CD4-positive, alpha-beta T cell treated with Interleukin-6 for 4 hours (primary cell): Measurements from ENCODE around the gene ADAMTS2.
"Not testable (repeated sequence)": the region's sequence is repeated elsewhere in the genome, so short reads cannot be mapped to it uniquely, and the experiment has no call there.

Source experiments
- DNase-seq: peaks from one replicate; pipeline ENCODE4 v3.0.0-alpha.2; 2020; ENCODE audit warnings: mixed read lengths

ADAMTS2 gene

GRCh38 chr5:179295778-179296149, 49.5 kb downstream of the ADAMTS2 start:
- no peak for DNase-seq

GRCh38 chr5:179294891-179295777, 50.1 kb downstream of the ADAMTS2 start:
- no peak for DNase-seq

DNA sequence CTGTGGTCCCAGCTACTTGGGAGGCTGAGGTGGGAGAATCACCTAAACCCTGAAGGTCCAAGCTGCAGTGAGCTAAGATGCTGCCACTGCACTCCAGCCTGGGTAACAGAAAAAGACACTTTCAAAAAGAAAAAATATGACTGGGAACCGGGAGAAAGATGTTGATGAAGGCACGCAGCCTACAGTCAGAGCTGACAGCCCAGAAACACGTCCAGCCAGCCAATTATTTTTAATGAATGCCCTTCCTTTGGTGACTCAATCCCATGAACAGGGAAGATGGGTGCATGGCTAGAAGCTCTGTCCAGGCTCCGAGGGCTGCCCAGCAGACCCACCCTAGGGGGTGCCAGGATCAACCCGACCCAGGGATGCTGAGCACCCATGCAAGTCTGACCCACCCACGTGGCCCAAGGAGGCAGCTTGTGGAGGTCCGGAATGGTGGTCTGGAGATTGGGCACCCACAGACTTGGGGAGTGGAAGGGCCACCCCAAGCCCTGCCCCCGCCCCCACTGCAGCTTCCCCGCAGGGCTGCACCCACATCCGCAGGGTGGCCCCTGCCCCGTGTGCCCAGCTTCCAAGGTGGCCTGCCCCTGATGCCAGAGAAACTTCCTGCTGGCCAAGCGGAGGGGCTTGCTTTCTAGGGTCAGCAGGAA, 51.0 kb downstream of the ADAMTS2 start:
- DNase-seq: no peak

DNA sequence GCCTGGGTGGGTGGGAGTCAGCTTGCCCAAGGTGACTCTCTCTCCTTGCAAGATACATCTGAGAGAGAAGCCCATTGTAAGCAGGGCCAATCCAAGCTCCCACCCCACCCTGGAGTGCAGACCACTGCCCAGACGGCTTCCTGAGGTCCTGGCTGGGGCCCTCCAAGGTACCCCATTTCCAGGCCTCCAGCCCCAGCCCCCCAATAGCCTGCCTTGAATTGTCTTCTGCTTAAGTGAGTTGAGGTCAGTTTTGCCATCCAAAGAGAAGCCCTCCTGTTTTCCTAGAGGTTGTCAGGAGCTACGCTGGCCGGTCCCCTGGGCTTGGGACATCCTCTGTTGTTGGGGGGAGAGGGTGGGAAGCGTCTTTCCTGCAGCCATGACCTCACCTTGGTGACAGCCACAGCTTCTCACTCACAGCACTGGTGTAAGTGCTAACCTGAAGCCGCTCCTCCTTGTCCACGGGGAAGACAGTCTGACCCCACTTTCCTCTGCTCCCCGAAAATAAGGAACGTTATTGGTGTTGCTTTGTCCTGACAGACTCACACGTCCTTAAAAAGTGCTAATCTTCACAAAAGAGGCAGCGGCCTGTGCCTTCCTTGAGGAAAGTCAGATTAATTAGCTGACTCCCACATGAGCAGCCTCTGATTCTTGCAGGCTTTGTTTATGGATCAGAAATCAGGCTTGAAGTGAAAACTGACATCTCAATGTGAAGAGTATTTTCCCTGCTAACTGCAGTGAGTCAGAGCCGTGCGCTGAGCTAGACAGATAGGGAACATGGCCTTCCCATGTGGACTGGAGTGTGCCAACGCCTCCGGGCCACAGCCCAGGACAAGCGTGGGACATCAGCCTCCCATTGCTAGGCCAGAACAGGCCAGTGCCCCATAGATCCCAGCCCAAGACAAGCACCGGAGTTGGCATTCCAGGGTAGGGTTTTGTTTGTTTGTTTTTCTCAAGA, 52.3 kb downstream of the ADAMTS2 start:
- no peak for DNase-seq

DNA sequence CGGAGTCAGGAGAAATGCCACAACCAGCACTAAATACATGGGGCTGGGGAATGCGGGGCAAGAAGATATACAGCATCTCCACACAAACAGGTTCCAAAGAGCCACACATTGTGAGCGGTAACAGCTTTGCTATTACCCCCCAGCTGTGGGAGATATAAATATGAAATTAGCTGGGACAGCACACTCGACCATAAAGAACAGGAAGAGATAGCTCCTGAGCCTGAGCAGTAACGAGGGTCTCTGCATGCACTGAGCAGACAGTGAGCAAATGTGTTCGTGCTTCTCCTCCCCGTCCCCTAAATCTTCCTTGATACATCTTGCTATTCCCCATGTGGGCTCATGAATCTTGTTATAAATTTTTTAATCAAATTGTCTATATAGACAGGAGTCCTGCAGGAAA, 53.1 kb downstream of the ADAMTS2 start:
- no peak for DNase-seq

DNA sequence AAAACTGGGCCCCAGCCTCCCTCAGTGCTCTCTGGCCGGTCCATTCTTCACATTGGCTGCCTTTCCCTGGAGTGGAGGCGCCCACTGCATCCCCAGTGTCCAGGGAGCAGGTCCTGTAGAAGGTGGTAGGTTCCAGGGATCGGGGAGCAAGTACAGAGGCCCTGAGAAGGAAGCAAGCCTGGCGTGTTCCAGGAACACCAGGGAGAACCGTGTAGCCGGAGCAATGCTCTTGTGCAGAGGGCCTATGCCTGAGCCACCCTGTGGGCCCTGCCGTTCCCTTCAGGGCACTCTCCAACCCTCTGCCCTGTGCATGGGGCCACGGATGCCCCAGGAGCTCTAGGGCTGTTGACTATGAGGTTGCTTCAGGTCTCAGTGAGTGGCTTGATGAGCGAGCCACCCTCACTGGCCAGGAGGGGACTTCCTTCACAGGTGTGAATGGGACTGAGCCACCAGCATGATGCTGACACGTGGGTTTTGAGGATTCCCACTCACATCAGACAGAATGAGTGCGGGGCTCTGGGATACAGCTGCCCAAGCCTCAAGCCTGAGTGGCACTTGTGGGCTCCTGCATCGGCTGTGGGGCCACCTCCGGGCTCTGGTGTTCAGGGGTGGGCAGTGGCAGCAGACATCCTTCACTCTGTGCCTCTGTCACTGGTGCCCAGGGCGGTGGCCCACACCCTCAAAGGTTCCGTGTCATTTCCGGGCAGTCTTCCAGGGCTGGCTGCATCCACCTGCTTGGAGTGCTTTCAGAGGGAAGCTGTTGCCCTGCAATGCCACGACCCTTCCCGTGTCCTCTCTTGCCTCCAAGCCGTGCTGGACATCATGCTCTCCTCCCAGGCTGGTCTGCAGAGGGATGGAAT, 54.4 kb downstream of the ADAMTS2 start:
- no peak for DNase-seq

DNA sequence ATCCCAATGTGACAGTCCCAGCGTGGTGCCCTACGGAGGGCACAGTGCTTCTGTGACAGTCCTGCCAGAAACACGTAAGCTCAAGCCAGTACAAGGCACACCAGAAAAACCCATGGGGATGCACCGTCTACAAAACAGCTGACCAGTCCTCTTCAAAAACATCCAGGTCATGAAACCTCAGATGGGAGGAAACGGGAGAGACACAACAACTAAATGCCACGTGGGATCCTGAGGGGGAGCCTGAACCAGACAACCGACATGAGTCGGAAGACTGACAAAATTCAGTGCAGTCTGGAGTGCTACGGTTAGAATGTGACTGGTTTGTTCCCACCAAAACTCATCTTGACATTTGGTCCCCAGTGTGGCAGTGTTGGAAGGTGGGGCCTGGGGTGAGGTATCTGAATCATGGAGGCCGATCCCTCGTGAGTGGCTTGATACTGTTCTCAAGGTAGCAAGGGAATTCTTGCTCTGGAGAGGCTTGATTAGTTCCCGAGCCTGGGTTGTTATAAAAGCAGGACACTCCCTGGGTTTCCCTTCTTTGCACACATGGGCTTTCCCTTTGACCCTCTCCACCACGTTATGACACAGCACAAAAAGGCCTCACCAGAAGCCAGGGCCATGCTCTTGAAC, 55.4 kb downstream of the ADAMTS2 start:
- no peak for DNase-seq

GRCh38 chr5:179288809-179289185, 56.5 kb downstream of the ADAMTS2 start:
- no peak for DNase-seq

DNA sequence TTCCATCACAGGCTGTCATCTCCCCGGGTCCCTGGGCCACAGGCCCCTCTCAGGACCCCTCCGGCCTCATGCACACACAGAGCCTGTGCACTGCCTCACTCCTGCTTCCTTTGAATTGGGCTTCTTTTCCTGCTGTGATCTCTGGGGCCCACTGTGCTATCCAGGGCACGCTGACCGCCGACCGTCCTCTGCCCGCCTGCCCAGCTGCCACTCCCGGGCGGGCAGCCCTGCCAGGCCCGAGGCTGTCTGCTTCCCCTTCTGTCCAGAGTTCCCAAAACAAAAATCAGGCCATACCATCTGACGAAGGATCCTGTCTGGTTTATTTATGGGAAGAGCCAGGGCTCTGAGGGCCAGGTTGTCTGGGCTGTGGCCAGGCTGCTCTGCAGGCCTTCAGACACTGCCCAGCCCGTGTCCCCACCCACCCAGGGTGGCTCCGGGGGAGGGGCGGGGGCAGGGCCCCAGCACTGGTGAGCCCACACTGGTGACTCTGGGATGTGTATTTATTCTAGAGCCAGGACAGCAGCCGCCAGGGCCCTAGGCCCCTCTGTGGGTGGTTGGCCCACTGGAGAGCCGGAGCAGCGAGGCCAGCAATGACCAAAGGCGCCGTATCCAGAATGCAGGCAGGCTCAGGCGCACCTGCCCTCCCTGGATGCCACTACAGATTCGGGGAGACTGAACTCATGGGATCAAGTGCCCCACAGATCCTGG, 57.0 kb downstream of the ADAMTS2 start:
- no peak for DNase-seq

DNA sequence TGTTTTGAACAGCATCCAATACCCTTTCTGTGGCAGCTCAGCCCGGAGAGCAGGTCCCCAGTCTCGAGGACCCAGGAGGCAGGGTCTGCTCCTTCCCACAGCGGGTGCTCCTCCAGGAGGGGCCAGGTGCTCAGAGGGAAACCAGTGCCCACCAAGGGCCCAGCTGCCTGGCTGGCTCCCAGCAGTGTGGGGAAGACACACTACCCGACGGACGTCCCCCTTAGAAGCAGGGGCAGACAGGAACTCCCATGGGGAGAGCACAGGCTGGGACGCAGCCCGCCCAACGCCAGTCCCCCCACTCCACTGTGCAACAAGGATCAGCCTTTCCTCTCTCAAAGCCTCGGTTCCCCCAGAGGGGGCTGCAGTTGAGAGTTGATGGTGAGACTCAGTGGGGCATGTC, 57.6 kb downstream of the ADAMTS2 start:
- no peak for DNase-seq

DNA sequence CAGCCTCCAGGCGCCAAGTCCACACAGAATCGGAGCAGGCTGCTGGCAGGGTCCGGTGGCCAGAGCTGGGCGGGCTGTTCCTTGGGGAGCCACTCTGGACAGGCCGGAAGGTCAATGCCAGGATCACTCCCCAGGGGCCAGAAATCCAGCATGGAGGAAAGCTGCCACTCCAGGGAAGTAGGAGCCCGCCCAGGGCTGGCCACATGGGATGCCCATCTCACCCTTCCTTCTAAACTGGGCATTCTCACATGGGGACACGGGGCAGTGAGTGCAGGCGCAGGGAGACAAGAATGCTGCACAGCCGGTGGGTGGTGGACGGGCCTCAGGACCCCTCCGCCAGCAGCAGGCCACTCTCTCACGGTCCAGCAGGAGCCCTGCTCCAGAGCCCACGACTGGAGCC, 58.2 kb downstream of the ADAMTS2 start:
- no peak for DNase-seq

GRCh38 chr5:179285776-179286162, 59.5 kb downstream of the ADAMTS2 start:
- DNase-seq: not testable (repeated sequence)

- DNase-seq: no peak
These were observed 60.3 kb downstream of the ADAMTS2 start for GRCh38 chr5:179284751-179285631.

DNA sequence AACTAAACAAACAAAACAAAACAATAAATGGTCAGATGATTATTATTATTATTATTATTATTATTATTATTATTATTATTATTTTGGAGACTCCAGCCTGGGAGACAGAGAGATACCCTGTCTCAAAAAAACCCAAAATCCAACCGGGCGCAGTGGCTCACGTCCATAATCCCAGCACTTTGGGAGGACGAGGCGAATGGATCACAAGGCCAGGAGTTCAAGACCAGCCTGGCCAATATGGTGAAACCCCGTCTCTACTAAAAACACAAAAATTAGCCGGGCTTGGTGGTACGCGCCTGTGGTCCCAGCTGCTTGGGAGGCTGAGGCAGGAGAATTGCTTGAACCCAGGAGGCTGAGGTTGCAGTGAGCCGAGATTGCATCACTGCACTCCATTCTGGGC, 61.4 kb downstream of the ADAMTS2 start:
- not testable (repeated sequence) for DNase-seq

- DNase-seq: no peak
These were observed 63.6 kb downstream of the ADAMTS2 start for GRCh38 chr5:179281694-179282093.

- DNase-seq: no peak
These were observed 65.2 kb downstream of the ADAMTS2 start for GRCh38 chr5:179280095-179280490.

GRCh38 chr5:179279347-179280094, 65.7 kb downstream of the ADAMTS2 start:
- no peak for DNase-seq

DNA sequence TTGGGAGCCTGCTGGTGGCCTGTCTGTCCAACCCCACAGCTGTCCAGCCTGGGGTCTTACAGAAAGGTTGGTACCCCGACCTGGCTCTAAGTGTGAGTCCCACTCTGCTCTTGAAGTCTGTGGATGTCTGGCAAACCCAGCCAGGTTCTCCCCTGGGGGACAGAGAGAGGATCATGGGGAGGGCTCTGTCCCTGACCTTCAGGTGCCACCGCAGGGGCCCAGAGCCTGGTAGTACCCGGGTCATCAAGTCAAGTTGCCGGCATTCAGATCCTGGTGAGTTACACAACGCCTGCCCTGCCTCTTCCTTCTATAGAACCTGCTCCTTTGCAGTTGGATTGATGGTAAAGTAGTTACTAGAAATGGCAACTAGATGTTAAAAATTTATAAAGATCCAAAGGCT, 66.7 kb downstream of the ADAMTS2 start:
- no peak for DNase-seq

- DNase-seq: no peak
These were observed 67.1 kb downstream of the ADAMTS2 start for GRCh38 chr5:179278119-179278518.
